ENCODE data around the gene ADAMTSL1. TPM values are rescaled to one million over a fixed set of nuclear protein-coding genes. Genes with fewer than 3 reads are reported as not detected.

Gene ADAMTSL1
- total and polyA plus RNA-seq, 2 of the 8 experiments (the other 6 are each of a cell fraction or from before 2014, with no cell fraction given) = 0.84 to 1.1 TPM

DNA sequence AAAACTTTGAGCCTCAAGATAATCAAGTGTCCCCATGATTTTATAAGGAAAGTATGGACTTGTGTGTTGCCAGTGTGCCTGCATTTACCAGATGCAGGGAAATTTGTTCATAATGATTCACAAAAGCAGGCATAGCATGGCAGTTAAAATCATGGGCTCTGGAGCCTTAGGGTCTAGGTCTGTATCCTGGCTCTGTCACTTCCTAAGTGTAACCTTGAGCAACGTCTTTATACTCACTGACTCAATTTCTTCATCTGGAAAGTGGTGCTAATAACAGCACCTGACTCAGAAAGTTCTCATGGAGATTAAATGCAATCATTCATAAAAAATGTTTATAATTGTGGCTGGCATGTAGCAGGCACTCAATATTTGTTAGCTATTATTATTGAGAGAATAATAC lies 324.2 kb downstream of the ADAMTSL1 start:
- Histone ChIP-seq H3K23me2 (ENCODE audit: low read depth, low read length) (no peaks in the 10 kb centered on the region), H4K5ac (ENCODE audit: insufficient read length, low read depth, low read length) (no peak overlapping the region), H3K56ac (replicated peaks; ENCODE audit: insufficient read length, low read depth, low read length) (no peak overlapping the region), H3K9me3 (ENCODE audit: insufficient read depth in 2 of 2, low read depth in 1 of 2, low read length in 1 of 2) (no peaks in the 10 kb centered on the region), H3K79me2 (ENCODE audit: control insufficient read depth in 1 of 2, insufficient read depth in 2 of 2, low read length in 2 of 2) (no peaks in the 10 kb centered on the region), H3K4ac (replicated peaks; ENCODE audit: insufficient read length, low read depth, low read length) (no peak overlapping the region), H2BK120ac (replicated peaks; ENCODE audit: low read depth, low read length) (no peak overlapping the region), H3K4me2 (ENCODE audit: insufficient read depth in 1 of 2, low read depth in 2 of 2, low read length in 2 of 2) (no peak overlapping the region), H3K18ac (ENCODE audit: extremely low read depth, low read length) (no peak overlapping the region), H4K91ac (replicated peaks; ENCODE audit: insufficient read length, low read length) (no peak overlapping the region), H3K79me1 (ENCODE audit: low read depth, low read length) (no peaks in the 10 kb centered on the region), H3K14ac (ENCODE audit: insufficient read length) (no peak overlapping the region), H3K4me1 (replicated peaks in 1 of 4; ENCODE audit: control insufficient read depth in 3 of 4, insufficient read depth in 4 of 4, low read length in 3 of 4) (peaks cover 0 to 6% (median 1%) of the 10 kb centered on the region in 4 experiments; a peak in 2 of 7 replicates), H3K9ac (replicated peaks in 1 of 4; ENCODE audit: extremely low read depth in 1 of 4, low read depth in 3 of 4, low read length in 3 of 4) (no peak overlapping the region), H2BK12ac (ENCODE audit: low read depth, low read length) (no peak overlapping the region), H2BK15ac (ENCODE audit: low read length) (no peak overlapping the region), H3K4me3 (ENCODE audit: extremely low read depth in 1 of 4, insufficient read depth in 2 of 4, low read depth in 3 of 4, low read length in 4 of 4) (no peak overlapping the region), H4K8ac (ENCODE audit: extremely low read depth, insufficient read depth, low read length) (no peak overlapping the region), H2BK20ac (ENCODE audit: low read length) (no peak overlapping the region), H4K20me1 (replicated peaks in 1 of 2; ENCODE audit: control insufficient read depth in 1 of 2, insufficient read depth in 2 of 2, low read length in 2 of 2) (no peaks in the 10 kb centered on the region), H3K23ac (ENCODE audit: insufficient read length) (no peak overlapping the region), H2AK5ac (ENCODE audit: low read depth, low read length) (no peak overlapping the region), H3K36me3 (ENCODE audit: control insufficient read depth in 2 of 4, insufficient read depth in 4 of 4, low read length in 3 of 4) (no peaks in the 10 kb centered on the region), H2BK5ac (ENCODE audit: low read depth, low read length) (no peak overlapping the region), H3K27ac (ENCODE audit: low read depth, low read length) (no peak overlapping the region), H3K27me3 (replicated peaks in 1 of 4; ENCODE audit: control insufficient read depth in 3 of 4, extremely low read depth in 1 of 4, insufficient read depth in 3 of 4, low read length in 3 of 4) (no peaks in the 10 kb centered on the region), H2AFZ (ENCODE audit: low read length) (no peak overlapping the region)
- no peak for DNase-seq (ENCODE audit: low read depth in 1 of 2, low spot score in 2 of 2)
- FAIRE-seq = no peak
- ChIA-PET POLR2A (ENCODE audit: partially characterized antibody) (no interaction called here), CTCF (ENCODE audit: partially characterized antibody) (interaction anchor here (0.6 to 1.6 kb wide), 3 partner anchors 10 to 26 kb away, joined by 3 to 5 read pairs (median 3); no protein-coding TSS in a partner anchor)
- 91% methylated on average over 1 of the region's 1 CpG; no CpG with 5 or more reads in 1 of the 2 experiments for WGBS, 2 experiments (ENCODE audit: extremely low coverage in 1 of 2, insufficient coverage in 1 of 2, insufficient read length in 1 of 2, insufficient replicate concordance in 2 of 2, low coverage in 1 of 2, low lambda C conversion rate in 2 of 2, missing lambda C conversion rate in 1 of 2)
- TF ChIP-seq MAFK (IDR thresholded peaks at IDR 0.05; ENCODE audit: low read depth, low read length) (no peak), KDM4A (IDR thresholded peaks at IDR 0.05; ENCODE audit: low read depth, low read length, severe bottlenecking) (no peak), HDAC2 (IDR thresholded peaks at IDR 0.05; ENCODE audit: borderline replicate concordance in 1 of 2, low read depth in 2 of 2, low read length in 2 of 2) (no peak), SIRT6 (IDR thresholded peaks at IDR 0.05; ENCODE audit: low read length) (no peak), TCF12 (IDR thresholded peaks at IDR 0.05; ENCODE audit: low read depth, low read length) (no peak), CEBPB (IDR thresholded peaks at IDR 0.05; ENCODE audit: low read depth, low read length) (no peak), CHD1 (IDR thresholded peaks at IDR 0.05; ENCODE audit: low read depth, low read length) (no peak), E2F6 (IDR thresholded peaks at IDR 0.05) (no peak), SP4 (IDR thresholded peaks at IDR 0.05; ENCODE audit: low read length) (no peak)

Data from H1 (cell line).